Measurements from ENCODE around the gene KCTD15. TPM values are rescaled to one million over a fixed set of nuclear protein-coding genes. Genes with fewer than 3 reads are reported as not detected.

KCTD15 gene
- total RNA-seq, 1 donor: 55.7 TPM

- Histone ChIP-seq H3K27me3 (ENCODE audit: insufficient read depth, low read length) (peaks cover 3% of the 10 kb centered on the region), H3K4me1 (ENCODE audit: insufficient read depth, low read length) (no peaks in the 10 kb centered on the region), H4K20me1 (ENCODE audit: insufficient read depth, low read length) (no peaks in the 10 kb centered on the region), H3K79me2 (ENCODE audit: insufficient read depth, low read length) (no peaks in the 10 kb centered on the region), H3K27ac (ENCODE audit: low read depth, low read length) (no peak overlapping the region), H3K9me3 (ENCODE audit: low read depth, low read length) (no peaks in the 10 kb centered on the region), H2AFZ (ENCODE audit: low read length) (no peak overlapping the region), H3K4me2 (ENCODE audit: insufficient read depth, low read length) (no peak overlapping the region), H3K36me3 (ENCODE audit: insufficient read depth, low read length) (no peaks in the 10 kb centered on the region), H3K4me3 (ENCODE audit: insufficient read depth, low read length) (no peak overlapping the region)
- TF ChIP-seq CTCF (IDR thresholded peaks at IDR 0.05; ENCODE audit: extremely low read depth, low read depth, low read length): no peak
- DNase-seq (ENCODE audit: insufficient read length, low spot score, missing footprints): no peak
Observed at GRCh38 chr19:33840783-33841182, 44.1 kb downstream of the KCTD15 start.

- TF ChIP-seq CTCF (IDR thresholded peaks at IDR 0.05; ENCODE audit: extremely low read depth, low read depth, low read length): no peak
- Histone ChIP-seq H3K27ac (ENCODE audit: low read depth, low read length) (no peak overlapping the region), H3K79me2 (ENCODE audit: insufficient read depth, low read length) (no peaks in the 10 kb centered on the region), H3K36me3 (ENCODE audit: insufficient read depth, low read length) (no peaks in the 10 kb centered on the region), H3K27me3 (ENCODE audit: insufficient read depth, low read length) (peaks cover 3% of the 10 kb centered on the region), H3K9me3 (ENCODE audit: low read depth, low read length) (no peaks in the 10 kb centered on the region), H3K4me1 (ENCODE audit: insufficient read depth, low read length) (no peaks in the 10 kb centered on the region), H3K4me2 (ENCODE audit: insufficient read depth, low read length) (no peak overlapping the region), H3K4me3 (ENCODE audit: insufficient read depth, low read length) (no peak overlapping the region), H2AFZ (ENCODE audit: low read length) (no peak overlapping the region), H4K20me1 (ENCODE audit: insufficient read depth, low read length) (no peaks in the 10 kb centered on the region)
- DNase-seq (ENCODE audit: insufficient read length, low spot score, missing footprints): no peak
Observed at GRCh38 chr19:33841685-33842084, 45.0 kb downstream of the KCTD15 start.

GRCh38 chr19:33844478-33844877 lies 47.8 kb downstream of the KCTD15 start:
- H3K27me3 ChIP-seq (ENCODE audit: insufficient read depth, low read length): peaks cover 3% of the 10 kb centered on the region
- no peaks in the 10 kb centered on the region for H3K4me1 ChIP-seq (ENCODE audit: insufficient read depth, low read length)
- TF ChIP-seq CTCF (IDR thresholded peaks at IDR 0.05; ENCODE audit: extremely low read depth, low read depth, low read length): no peak
- H2AFZ ChIP-seq (ENCODE audit: low read length): no peak overlapping the region
- H4K20me1 ChIP-seq (ENCODE audit: insufficient read depth, low read length): no peaks in the 10 kb centered on the region
- no peak for DNase-seq (ENCODE audit: insufficient read length, low spot score, missing footprints)
- no peak overlapping the region for H3K4me2 ChIP-seq (ENCODE audit: insufficient read depth, low read length)
- no peak overlapping the region for H3K4me3 ChIP-seq (ENCODE audit: insufficient read depth, low read length)
- H3K79me2 ChIP-seq (ENCODE audit: insufficient read depth, low read length): no peaks in the 10 kb centered on the region
- no peak overlapping the region for H3K27ac ChIP-seq (ENCODE audit: low read depth, low read length)
- H3K36me3 ChIP-seq (ENCODE audit: insufficient read depth, low read length): no peaks in the 10 kb centered on the region
- H3K9me3 ChIP-seq (ENCODE audit: low read depth, low read length): no peaks in the 10 kb centered on the region

- no peak overlapping the region for H3K4me2 ChIP-seq (ENCODE audit: insufficient read depth, low read length)
- no peaks in the 10 kb centered on the region for H3K36me3 ChIP-seq (ENCODE audit: insufficient read depth, low read length)
- H3K9me3 ChIP-seq (ENCODE audit: low read depth, low read length): no peaks in the 10 kb centered on the region
- no peaks in the 10 kb centered on the region for H3K79me2 ChIP-seq (ENCODE audit: insufficient read depth, low read length)
- peaks cover 3% of the 10 kb centered on the region for H3K27me3 ChIP-seq (ENCODE audit: insufficient read depth, low read length)
- H3K4me1 ChIP-seq (ENCODE audit: insufficient read depth, low read length): no peaks in the 10 kb centered on the region
- DNase-seq (ENCODE audit: insufficient read length, low spot score, missing footprints): no peak
- TF ChIP-seq CTCF (IDR thresholded peaks at IDR 0.05; ENCODE audit: extremely low read depth, low read depth, low read length): no peak
- H4K20me1 ChIP-seq (ENCODE audit: insufficient read depth, low read length): no peaks in the 10 kb centered on the region
- no peak overlapping the region for H2AFZ ChIP-seq (ENCODE audit: low read length)
- H3K4me3 ChIP-seq (ENCODE audit: insufficient read depth, low read length): no peak overlapping the region
- no peak overlapping the region for H3K27ac ChIP-seq (ENCODE audit: low read depth, low read length)
Observed at GRCh38 chr19:33845498-33845897, 48.8 kb downstream of the KCTD15 start.

All from osteoblast (primary cell).